Measurements from ENCODE around the gene TTC38.

The TTC38 gene

DNA sequence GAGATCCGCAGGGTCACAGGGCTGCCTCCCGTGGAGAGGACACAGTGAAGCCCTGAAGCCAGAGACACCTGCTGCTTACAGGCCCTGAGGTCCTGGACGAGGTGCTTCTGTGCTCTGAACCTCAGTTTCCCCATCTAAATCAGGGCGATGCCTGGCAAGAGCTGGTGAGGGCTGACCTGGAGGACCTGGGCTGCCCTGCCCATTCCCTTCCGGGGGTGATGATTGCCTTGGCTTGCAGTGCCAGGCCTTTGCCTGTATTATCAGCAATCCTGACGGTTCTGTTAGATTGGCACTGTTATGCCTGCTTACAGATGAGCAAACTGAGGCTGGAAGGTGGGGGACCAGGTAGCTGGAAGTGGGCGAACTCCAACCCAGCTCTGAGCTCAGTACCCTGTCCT, 21.0 kb downstream of the TTC38 start:
- no peak overlapping the region for H3K4me3 ChIP-seq (ENCODE audit: low read depth, low read length)
- in situ Hi-C loops (cut with HindIII; ENCODE audit: low sequenced_read_pairs), result no loop called here
- DNase-seq (ENCODE audit: low read depth, low spot score), result no peak
- no peak for TF ChIP-seq CTCF (IDR thresholded peaks at IDR 0.05; ENCODE audit: low read depth, low read length)

DNA sequence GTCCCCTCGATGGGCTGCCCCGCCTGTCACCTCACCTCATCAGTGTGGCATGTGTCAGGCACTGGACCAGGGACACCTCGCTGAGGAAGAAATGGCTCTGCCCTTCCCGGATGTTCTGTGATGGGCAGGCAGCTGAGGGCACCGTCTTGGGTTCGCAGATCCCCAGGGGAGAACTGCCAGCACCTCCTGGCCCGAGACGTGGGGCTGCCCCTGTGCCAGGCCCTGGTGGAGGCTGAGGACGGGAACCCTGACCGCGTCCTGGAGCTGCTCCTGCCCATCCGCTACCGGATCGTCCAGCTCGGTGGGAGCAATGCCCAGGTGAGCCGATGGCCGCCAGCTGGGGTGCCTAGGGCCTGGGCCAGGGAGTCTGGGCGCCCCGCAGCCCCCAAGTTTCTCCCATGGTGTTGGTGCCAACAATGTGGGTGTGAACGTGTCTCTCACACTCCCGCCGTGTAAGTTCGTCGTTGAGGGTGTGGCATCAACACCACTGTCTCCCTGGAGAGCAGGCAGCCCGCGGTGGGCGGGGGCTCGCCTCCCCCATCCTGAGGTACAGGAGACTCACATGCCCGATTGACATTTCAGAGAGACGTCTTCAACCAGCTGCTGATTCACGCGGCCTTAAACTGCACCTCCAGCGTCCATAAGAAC, 21.6 kb downstream of the TTC38 start:
- no peak for TF ChIP-seq CTCF (IDR thresholded peaks at IDR 0.05; ENCODE audit: low read depth, low read length)
- in situ Hi-C loops (cut with HindIII; ENCODE audit: low sequenced_read_pairs), result no loop called here
- no peak overlapping the region for H3K4me3 ChIP-seq (ENCODE audit: low read depth, low read length)
- DNase-seq (ENCODE audit: low read depth, low spot score), result no peak

DNA sequence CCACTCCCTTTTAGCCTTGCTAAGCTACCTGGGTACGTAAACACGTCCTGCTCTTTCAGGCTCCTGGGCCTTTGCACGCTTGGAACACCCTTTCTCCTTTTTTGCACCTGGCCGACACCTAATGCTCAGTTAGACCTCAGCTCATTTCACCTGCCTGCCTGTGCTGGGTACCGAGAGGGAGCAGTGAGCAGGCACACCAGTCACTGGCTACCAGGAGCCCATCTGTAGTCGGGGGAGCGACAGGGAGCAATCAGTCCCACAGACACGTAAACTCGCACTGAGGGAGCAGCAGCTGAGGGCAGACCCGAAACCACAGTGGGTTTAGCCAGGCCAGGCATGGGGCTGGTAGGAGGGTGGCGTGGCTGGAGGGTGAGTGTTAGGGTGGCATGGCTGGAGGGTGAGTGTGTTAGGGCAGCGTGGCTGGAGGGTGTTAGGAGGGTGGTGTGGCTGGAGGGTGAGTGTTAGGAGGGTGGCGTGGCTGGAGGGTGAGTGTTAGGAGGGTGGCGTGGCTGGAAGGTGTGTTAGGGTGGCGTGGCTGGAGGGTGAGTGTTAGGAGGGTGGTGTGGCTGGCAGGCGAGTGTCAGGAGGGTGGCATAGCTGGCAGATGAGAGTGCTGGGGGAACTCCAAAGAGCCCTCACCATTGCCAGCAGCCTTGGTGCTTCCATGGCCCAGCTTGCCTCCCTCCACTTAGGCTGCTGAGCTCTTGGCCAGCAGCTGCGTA, 22.5 kb downstream of the TTC38 start:
- no peak for DNase-seq (ENCODE audit: low read depth, low spot score)
- no peak overlapping the region for H3K4me3 ChIP-seq (ENCODE audit: low read depth, low read length)
- TF ChIP-seq CTCF (IDR thresholded peaks at IDR 0.05; ENCODE audit: low read depth, low read length), result no peak
- in situ Hi-C loops (cut with HindIII; ENCODE audit: low sequenced_read_pairs), result no loop called here

- TF ChIP-seq CTCF (IDR thresholded peaks at IDR 0.05; ENCODE audit: low read depth, low read length), result no peak
- in situ Hi-C loops (cut with HindIII; ENCODE audit: low sequenced_read_pairs), result no loop called here
- H3K4me3 ChIP-seq (ENCODE audit: low read depth, low read length), result no peak overlapping the region
- no peak for DNase-seq (ENCODE audit: low read depth, low spot score)
These were observed 23.3 kb downstream of the TTC38 start for GRCh38 chr22:46290843-46291785.

DNA sequence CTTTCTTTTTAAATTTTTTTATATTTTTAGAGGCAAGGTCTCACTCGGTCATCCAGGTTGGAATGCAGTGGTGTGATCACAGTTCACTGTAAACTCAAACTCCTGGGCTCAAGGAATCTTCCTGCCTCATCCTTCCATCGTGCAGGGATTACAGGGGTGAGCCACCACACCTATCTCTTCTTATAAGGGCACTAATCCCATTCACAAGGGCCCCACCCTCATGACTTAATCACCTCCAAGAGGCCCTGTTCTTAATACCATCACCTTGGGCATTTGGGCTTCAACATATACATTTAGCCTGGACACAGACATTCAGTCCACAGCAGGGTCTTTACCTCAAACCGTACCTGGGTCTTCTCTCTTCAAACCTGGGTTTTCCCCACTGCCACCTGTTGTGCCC, 24.4 kb downstream of the TTC38 start:
- no peak for DNase-seq (ENCODE audit: low read depth, low spot score)
- in situ Hi-C loops (cut with HindIII; ENCODE audit: low sequenced_read_pairs), result no loop called here
- no peak overlapping the region for H3K4me3 ChIP-seq (ENCODE audit: low read depth, low read length)
- no peak for TF ChIP-seq CTCF (IDR thresholded peaks at IDR 0.05; ENCODE audit: low read depth, low read length)

- TF ChIP-seq CTCF (IDR thresholded peaks at IDR 0.05; ENCODE audit: low read depth, low read length), result no peak
- no peak for DNase-seq (ENCODE audit: low read depth, low spot score)
- H3K4me3 ChIP-seq (ENCODE audit: low read depth, low read length), result no peak overlapping the region
- in situ Hi-C loops (cut with HindIII; ENCODE audit: low sequenced_read_pairs), result no loop called here
These were observed 24.9 kb downstream of the TTC38 start for GRCh38 chr22:46292732-46293131.
